ENCODE measurements around the gene TRIM54. TPM values are rescaled to one million over a fixed set of nuclear protein-coding genes. Genes with fewer than 3 reads are reported as not detected.

The TRIM54 gene
- total and polyA plus RNA-seq, 2 of the 8 experiments (the other 6 are each of a cell fraction or from before 2014, with no cell fraction given): 3.9 to 5.8 TPM

DNA sequence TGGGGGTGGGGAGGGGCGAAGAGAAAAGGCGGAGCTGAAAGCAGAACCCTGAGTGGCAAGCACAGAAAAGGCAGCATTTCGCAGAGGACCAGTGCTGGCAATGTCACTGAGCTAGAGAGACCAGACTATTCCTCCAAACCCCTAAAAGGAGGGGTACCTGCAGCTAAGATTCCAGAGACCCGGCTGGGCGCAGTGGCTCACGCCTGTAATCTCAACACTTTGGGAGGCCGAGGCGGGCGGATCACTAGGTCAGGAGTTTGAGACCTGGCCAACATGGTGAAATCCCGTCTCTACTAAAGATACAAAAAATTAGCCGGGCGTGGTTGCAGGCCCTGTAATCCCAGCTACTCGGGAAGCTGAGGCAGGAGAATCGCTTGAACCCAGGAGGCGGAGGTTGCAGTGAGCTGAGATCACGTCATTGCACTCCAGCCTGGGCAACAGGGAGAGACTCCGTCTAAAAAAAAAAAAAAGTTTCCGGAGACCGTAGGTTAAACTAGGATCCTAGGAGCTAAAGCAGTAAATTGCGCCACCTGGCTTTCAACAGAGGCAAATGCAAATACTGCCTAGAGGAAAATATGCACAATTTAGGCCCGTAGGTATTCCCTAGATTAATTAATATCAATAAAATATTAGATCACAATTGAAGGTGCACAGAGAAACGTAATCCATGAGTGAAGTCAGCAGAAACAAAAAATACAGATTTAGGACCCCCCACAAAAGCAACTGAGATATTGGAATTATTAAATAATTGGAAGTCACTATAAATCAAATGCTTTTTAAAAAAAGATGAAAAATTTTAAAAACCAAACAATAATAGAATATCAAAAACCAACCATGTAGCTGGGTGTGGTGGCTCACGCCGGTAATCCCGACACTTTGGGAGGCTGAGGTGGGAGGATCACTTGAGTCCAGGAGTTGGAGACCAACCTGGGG is 21.1 kb downstream of the TRIM54 start:
- Histone ChIP-seq H3K4me3 (ENCODE audit: extremely low read depth in 1 of 4, insufficient read depth in 2 of 4, low read depth in 3 of 4, low read length in 4 of 4) (peak overlapping the region in 1 of 4 experiments; percentile 14; a peak in 1 of 8 replicates), H3K18ac (ENCODE audit: extremely low read depth, low read length) (peak overlapping the region; percentile 5; the same call in 1 of the 2 replicates), H4K5ac (ENCODE audit: insufficient read length, low read depth, low read length) (no peak overlapping the region), H2AFZ (ENCODE audit: low read length) (no peak overlapping the region; the same call in 1 of the 2 replicates), H4K91ac (replicated peaks; ENCODE audit: insufficient read length, low read length) (no peak overlapping the region), H3K27ac (ENCODE audit: low read depth, low read length) (no peak overlapping the region), H3K4me2 (ENCODE audit: insufficient read depth in 1 of 2, low read depth in 2 of 2, low read length in 2 of 2) (peak overlapping the region in 1 of 2 experiments; percentile 44; a peak in 1 of 4 replicates), H2BK5ac (ENCODE audit: low read depth, low read length) (no peak overlapping the region), H3K23me2 (ENCODE audit: low read depth, low read length) (peaks cover 8% of the 10 kb centered on the region; the same call in 1 of the 2 replicates), H2BK120ac (replicated peaks; ENCODE audit: low read depth, low read length) (no peak overlapping the region), H2BK15ac (ENCODE audit: low read length) (no peak overlapping the region), H3K4ac (replicated peaks; ENCODE audit: insufficient read length, low read depth, low read length) (no peak overlapping the region), H3K23ac (ENCODE audit: insufficient read length) (no peak overlapping the region), H2BK12ac (ENCODE audit: low read depth, low read length) (no peak overlapping the region), H3K14ac (ENCODE audit: insufficient read length) (no peak overlapping the region), H2AK5ac (ENCODE audit: low read depth, low read length) (no peak overlapping the region), H2BK20ac (ENCODE audit: low read length) (no peak overlapping the region), H3K79me2 (ENCODE audit: control insufficient read depth in 1 of 2, insufficient read depth in 2 of 2, low read length in 2 of 2) (no peaks in the 10 kb centered on the region), H3K9ac (replicated peaks in 1 of 4; ENCODE audit: extremely low read depth in 1 of 4, low read depth in 3 of 4, low read length in 3 of 4) (no peak overlapping the region), H3K56ac (replicated peaks; ENCODE audit: insufficient read length, low read depth, low read length) (no peak overlapping the region), H3K79me1 (ENCODE audit: low read depth, low read length) (no peaks in the 10 kb centered on the region), H4K20me1 (replicated peaks in 1 of 2; ENCODE audit: control insufficient read depth in 1 of 2, insufficient read depth in 2 of 2, low read length in 2 of 2) (peaks cover 4 to 5% of the 10 kb centered on the region in 2 experiments), H3K27me3 (replicated peaks in 1 of 4; ENCODE audit: control insufficient read depth in 3 of 4, extremely low read depth in 1 of 4, insufficient read depth in 3 of 4, low read length in 3 of 4) (peaks cover 29 to 34% (median 32%) of the 10 kb centered on the region in 4 experiments), H4K8ac (ENCODE audit: extremely low read depth, insufficient read depth, low read length) (no peak overlapping the region), H3K4me1 (replicated peaks in 1 of 4; ENCODE audit: control insufficient read depth in 3 of 4, insufficient read depth in 4 of 4, low read length in 3 of 4) (peaks cover 0 to 26% (median 13%) of the 10 kb centered on the region in 4 experiments; a peak in 5 of 7 replicates), H3K9me3 (ENCODE audit: insufficient read depth in 2 of 2, low read depth in 1 of 2, low read length in 1 of 2) (no peaks in the 10 kb centered on the region; a peak in 1 of 4 replicates), H3K36me3 (ENCODE audit: control insufficient read depth in 2 of 4, insufficient read depth in 4 of 4, low read length in 3 of 4) (no peaks in the 10 kb centered on the region)
- DNase-seq (ENCODE audit: low read depth in 1 of 2, low spot score in 2 of 2): peak in 1 of 2 experiments; percentile 64
- FAIRE-seq: no peak
- ChIA-PET POLR2A (ENCODE audit: partially characterized antibody) (interaction anchor here (0.6 to 4.3 kb wide), 16 partner anchors 9 to 333 kb away, joined by 3 to 38 read pairs (median 4); partner anchors contain the start of genes MAPRE3 and MPV17), CTCF (ENCODE audit: partially characterized antibody) (interaction anchor here (0.6 to 12.3 kb wide), 42 partner anchors 9 to 1578 kb away, joined by 3 to 413 read pairs (median 4); partner anchors contain the start of genes DNAJC5G, GTF3C2, MPV17 and SLC30A3)
- 45% methylated on average over 25 of the region's 25 CpGs; no CpG with 5 or more reads in 1 of the 2 experiments for WGBS, 2 experiments (ENCODE audit: extremely low coverage in 1 of 2, insufficient coverage in 1 of 2, insufficient read length in 1 of 2, insufficient replicate concordance in 2 of 2, low coverage in 1 of 2, low lambda C conversion rate in 2 of 2, missing lambda C conversion rate in 1 of 2)
- peak; percentile 63 to 70 for TF ChIP-seq RAD21 (IDR thresholded peaks at IDR 0.05 in 1 of 2, conservative IDR thresholded peaks at IDR 0.05 in 1 of 2; ENCODE audit: low read depth in 2 of 2, low read length in 2 of 2)
- TF ChIP-seq NANOG (IDR thresholded peaks at IDR 0.05; ENCODE audit: insufficient read depth, low read depth, low read length, poor library complexity, severe bottlenecking): no peak
- TF ChIP-seq, protein P1, sequence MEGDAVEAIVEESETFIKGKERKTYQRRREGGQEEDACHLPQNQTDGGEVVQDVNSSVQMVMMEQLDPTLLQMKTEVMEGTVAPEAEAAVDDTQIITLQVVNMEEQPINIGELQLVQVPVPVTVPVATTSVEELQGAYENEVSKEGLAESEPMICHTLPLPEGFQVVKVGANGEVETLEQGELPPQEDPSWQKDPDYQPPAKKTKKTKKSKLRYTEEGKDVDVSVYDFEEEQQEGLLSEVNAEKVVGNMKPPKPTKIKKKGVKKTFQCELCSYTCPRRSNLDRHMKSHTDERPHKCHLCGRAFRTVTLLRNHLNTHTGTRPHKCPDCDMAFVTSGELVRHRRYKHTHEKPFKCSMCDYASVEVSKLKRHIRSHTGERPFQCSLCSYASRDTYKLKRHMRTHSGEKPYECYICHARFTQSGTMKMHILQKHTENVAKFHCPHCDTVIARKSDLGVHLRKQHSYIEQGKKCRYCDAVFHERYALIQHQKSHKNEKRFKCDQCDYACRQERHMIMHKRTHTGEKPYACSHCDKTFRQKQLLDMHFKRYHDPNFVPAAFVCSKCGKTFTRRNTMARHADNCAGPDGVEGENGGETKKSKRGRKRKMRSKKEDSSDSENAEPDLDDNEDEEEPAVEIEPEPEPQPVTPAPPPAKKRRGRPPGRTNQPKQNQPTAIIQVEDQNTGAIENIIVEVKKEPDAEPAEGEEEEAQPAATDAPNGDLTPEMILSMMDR (IDR thresholded peaks at IDR 0.05; ENCODE audit: control extremely low read depth in 1 of 3, insufficient read depth in 1 of 3, low read depth in 1 of 3, low read length in 3 of 3): peak in 2 of 3 experiments; percentile 74 to 81; a peak in 3 of 4 replicates
- TF ChIP-seq KDM5A (IDR thresholded peaks at IDR 0.05; ENCODE audit: low read length): no peak

Data from H1 (cell line).